ENCODE data around the gene SFTPD. TPM values are rescaled to one million over a fixed set of nuclear protein-coding genes. Genes with fewer than 3 reads are reported as not detected.

Gene SFTPD
- total RNA-seq, 2 donors from 2014 or later = not detected

- Mint-ChIP-seq H3K4me3 (peak overlapping the region in 1 of 2 donors; percentile 25), H3K27me3 (ENCODE audit: low read depth) (peaks cover 73% of the 10 kb centered on the region), H3K9me3 (peaks cover 0 to 1% of the 10 kb centered on the region in 2 donors), H3K36me3 (ENCODE audit: insufficient read depth in 2 of 2) (no peaks in the 10 kb centered on the region), H3K27ac (no peak overlapping the region), H3K4me1 (ENCODE audit: low read depth) (peaks cover 26% of the 10 kb centered on the region)
- DNase-seq = no peak
- ATAC-seq (replicated peaks in 1 of 2) = no peak
Measured at GRCh38 chr10:79979976-79980687, 31.2 kb upstream of the SFTPD start.

DNA sequence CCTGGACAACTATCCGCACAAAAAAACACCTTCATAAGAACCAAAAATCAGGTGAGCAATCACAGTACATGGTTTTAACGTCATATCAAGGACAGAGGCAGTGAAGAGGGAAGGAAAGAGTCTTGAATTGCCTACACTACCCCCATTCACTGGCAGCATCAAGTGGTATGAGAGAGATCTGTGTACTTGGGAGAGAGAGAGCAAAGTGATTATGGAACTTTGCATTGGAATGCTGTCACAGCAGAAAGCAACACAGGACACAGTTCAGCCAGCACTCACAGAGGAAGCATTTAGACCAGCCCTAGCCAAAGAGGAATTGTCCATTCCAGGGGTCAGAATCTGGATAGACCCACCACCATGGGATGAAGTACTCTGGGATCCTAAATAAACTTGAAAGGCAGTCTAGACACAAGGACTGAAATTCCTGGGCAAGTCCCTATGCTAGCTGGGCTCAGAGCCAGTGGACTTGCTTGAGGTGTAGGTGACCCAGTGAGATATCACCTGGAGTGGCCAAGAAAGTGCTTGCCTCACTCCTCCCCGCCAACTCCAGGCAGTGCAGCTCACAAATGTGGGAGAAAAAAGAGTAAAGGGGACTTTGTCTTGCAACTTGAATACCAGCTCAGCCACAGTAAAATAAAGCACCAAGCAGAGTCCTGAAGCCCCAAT, 30.5 kb upstream of the SFTPD start:
- Mint-ChIP-seq H3K9me3 (peaks cover 0 to 2% of the 10 kb centered on the region in 2 donors), H3K27ac (no peak overlapping the region), H3K4me3 (no peak overlapping the region), H3K27me3 (ENCODE audit: low read depth) (peaks cover 73% of the 10 kb centered on the region), H3K36me3 (ENCODE audit: insufficient read depth in 2 of 2) (no peaks in the 10 kb centered on the region), H3K4me1 (ENCODE audit: low read depth) (peaks cover 19% of the 10 kb centered on the region)
- DNase-seq = no peak
- ATAC-seq (replicated peaks in 1 of 2) = no peak

GRCh38 chr10:79976999-79977398, 28.1 kb upstream of the SFTPD start:
- ATAC-seq (replicated peaks in 1 of 2) (no peak), DNase-seq (no peak)
- Mint-ChIP-seq H3K27me3 (ENCODE audit: low read depth) (peaks cover 71% of the 10 kb centered on the region), H3K9me3 (peaks cover 0 to 3% of the 10 kb centered on the region in 2 donors), H3K4me3 (no peak overlapping the region), H3K27ac (no peak overlapping the region), H3K36me3 (ENCODE audit: insufficient read depth in 2 of 2) (no peaks in the 10 kb centered on the region), H3K4me1 (ENCODE audit: low read depth) (peaks cover 8% of the 10 kb centered on the region)

DNA sequence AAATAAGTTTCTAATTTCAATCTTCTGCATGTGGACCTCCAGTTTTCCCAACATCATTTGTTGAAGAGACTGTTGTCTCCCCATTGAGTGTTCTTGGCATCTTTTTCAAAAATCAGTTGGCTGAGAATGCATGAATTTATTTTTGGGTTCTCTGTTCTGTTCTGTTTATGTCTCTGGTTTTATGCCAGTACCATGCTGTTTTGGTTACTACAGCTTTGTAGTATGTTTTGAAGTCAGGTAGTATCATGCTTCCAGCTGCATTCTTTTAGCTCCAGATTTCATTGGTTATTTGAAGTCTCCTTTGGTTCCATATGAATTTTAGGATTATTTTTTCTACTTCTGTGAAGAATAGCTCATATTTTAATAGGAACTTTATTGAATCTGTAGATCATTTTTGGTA, 21.2 kb upstream of the SFTPD start:
- Mint-ChIP-seq H3K36me3 (ENCODE audit: insufficient read depth in 2 of 2) (peaks cover 0 to 2% of the 10 kb centered on the region in 2 donors), H3K4me1 (ENCODE audit: low read depth) (no peaks in the 10 kb centered on the region), H3K27me3 (ENCODE audit: low read depth) (peaks cover 38% of the 10 kb centered on the region), H3K4me3 (no peak overlapping the region), H3K27ac (no peak overlapping the region), H3K9me3 (peaks cover 4 to 5% of the 10 kb centered on the region in 2 donors)
- DNase-seq (no peak), ATAC-seq (replicated peaks in 1 of 2) (no peak)

- H3K4me1 Mint-ChIP-seq (ENCODE audit: low read depth) = no peaks in the 10 kb centered on the region
- H3K4me3 Mint-ChIP-seq = no peak overlapping the region
Measured at GRCh38 chr10:79947787-79948424, 999 bp downstream of the SFTPD start.

GRCh38 chr10:79947083-79947415, 1.9 kb downstream of the SFTPD start:
- no peak overlapping the region for H3K27ac Mint-ChIP-seq
- DNase-seq (no peak), ATAC-seq (replicated peaks in 1 of 2) (no peak)
- H3K4me3 Mint-ChIP-seq = no peak overlapping the region
- no peaks in the 10 kb centered on the region for H3K4me1 Mint-ChIP-seq (ENCODE audit: low read depth)
- H3K36me3 Mint-ChIP-seq (ENCODE audit: insufficient read depth in 2 of 2) = peaks cover 0 to 2% of the 10 kb centered on the region in 2 donors
- H3K27me3 Mint-ChIP-seq (ENCODE audit: low read depth) = peaks cover 9% of the 10 kb centered on the region
- peaks cover 2 to 3% of the 10 kb centered on the region in 2 donors for H3K9me3 Mint-ChIP-seq

More at GRCh38 chr10:79947787-79948424, 999 bp downstream of the SFTPD start:
- Mint-ChIP-seq H3K9me3 (peaks cover 2 to 3% of the 10 kb centered on the region in 2 donors), H3K36me3 (ENCODE audit: insufficient read depth in 2 of 2) (peaks cover 0 to 2% of the 10 kb centered on the region in 2 donors), H3K27ac (no peak overlapping the region), H3K27me3 (ENCODE audit: low read depth) (peaks cover 9% of the 10 kb centered on the region)
- no peak for ATAC-seq (replicated peaks in 1 of 2)
- DNase-seq = no peak

- H3K27ac Mint-ChIP-seq = no peak overlapping the region
- H3K27me3 Mint-ChIP-seq (ENCODE audit: low read depth) = peaks cover 6% of the 10 kb centered on the region
- peaks cover 0 to 2% of the 10 kb centered on the region in 2 donors for H3K36me3 Mint-ChIP-seq (ENCODE audit: insufficient read depth in 2 of 2)
Measured at GRCh38 chr10:79946271-79947082, 2.4 kb downstream of the SFTPD start.

GRCh38 chr10:79944428-79945395, 4.2 kb downstream of the SFTPD start:
- H3K27ac Mint-ChIP-seq = no peak overlapping the region
- DNase-seq (no peak), ATAC-seq (replicated peaks in 1 of 2) (no peak)
- no peaks in the 10 kb centered on the region for H3K9me3 Mint-ChIP-seq
- no peak overlapping the region for H3K4me3 Mint-ChIP-seq
- no peaks in the 10 kb centered on the region for H3K4me1 Mint-ChIP-seq (ENCODE audit: low read depth)
- H3K36me3 Mint-ChIP-seq (ENCODE audit: insufficient read depth in 2 of 2) = no peaks in the 10 kb centered on the region
- no peaks in the 10 kb centered on the region for H3K27me3 Mint-ChIP-seq (ENCODE audit: low read depth)

More at GRCh38 chr10:79946271-79947082, 2.4 kb downstream of the SFTPD start:
- ATAC-seq (replicated peaks in 1 of 2) = no peak
- Mint-ChIP-seq H3K9me3 (peaks cover 2 to 3% of the 10 kb centered on the region in 2 donors), H3K4me1 (ENCODE audit: low read depth) (no peaks in the 10 kb centered on the region), H3K4me3 (no peak overlapping the region)
- no peak for DNase-seq

GRCh38 chr10:79943871-79944270, 5.0 kb downstream of the SFTPD start:
- peaks cover 5% of the 10 kb centered on the region for H3K4me1 Mint-ChIP-seq (ENCODE audit: low read depth)
- H3K27ac Mint-ChIP-seq = no peak overlapping the region
- ATAC-seq (replicated peaks in 1 of 2) = no peak
- no peaks in the 10 kb centered on the region for H3K36me3 Mint-ChIP-seq (ENCODE audit: insufficient read depth in 2 of 2)
- no peaks in the 10 kb centered on the region for H3K27me3 Mint-ChIP-seq (ENCODE audit: low read depth)
- H3K9me3 Mint-ChIP-seq = no peaks in the 10 kb centered on the region
- DNase-seq = no peak
- H3K4me3 Mint-ChIP-seq = no peak overlapping the region

DNA sequence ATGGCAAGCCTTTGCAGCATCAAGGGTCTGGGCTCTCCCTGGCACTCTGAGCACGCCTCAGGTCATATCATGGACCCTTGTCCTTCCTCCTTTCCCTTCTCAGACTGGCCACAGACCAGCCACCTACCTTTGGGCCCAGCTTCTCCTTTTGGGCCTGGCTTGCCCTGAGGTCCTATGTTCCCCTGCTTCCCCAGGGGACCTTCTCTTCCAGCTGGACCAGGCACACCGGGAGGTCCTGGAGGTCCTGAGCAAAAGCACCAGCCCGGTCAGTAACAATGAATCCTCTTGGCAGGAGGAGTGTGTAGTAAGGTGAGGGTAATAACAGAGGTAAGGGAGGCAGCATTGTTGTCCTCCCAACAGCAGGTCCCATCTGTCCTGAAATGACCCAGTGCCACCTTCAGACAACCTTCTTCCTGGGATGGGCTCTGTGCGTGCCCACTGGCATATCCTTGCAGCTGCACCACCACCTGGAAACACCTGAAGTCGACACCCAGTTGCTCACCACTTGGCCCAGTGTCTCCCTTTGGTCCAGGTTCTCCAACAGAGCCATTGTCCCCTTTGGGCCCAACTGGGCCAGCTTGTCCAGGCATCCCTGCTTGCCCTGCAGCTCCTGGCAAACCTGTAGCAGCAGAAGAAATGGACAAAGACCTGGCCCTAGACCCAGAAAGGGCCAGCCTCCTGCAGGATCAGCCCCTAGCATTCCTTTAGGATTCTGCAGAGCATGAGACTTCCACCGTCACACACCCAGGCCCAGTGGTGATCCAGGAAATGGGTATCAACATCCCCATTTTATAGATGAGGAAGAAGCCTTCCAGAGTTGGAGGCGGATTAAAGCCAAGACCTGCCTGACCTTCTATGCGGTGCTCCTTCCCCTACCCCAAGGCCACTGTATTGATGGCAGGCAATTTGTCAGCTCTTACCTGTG, 6.4 kb downstream of the SFTPD start:
- Mint-ChIP-seq H3K9me3 (no peaks in the 10 kb centered on the region), H3K4me3 (no peak overlapping the region), H3K27ac (no peak overlapping the region), H3K36me3 (ENCODE audit: insufficient read depth in 2 of 2) (no peaks in the 10 kb centered on the region), H3K27me3 (ENCODE audit: low read depth) (no peaks in the 10 kb centered on the region), H3K4me1 (ENCODE audit: low read depth) (peaks cover 13% of the 10 kb centered on the region)
- DNase-seq (no peak), ATAC-seq (replicated peaks in 1 of 2) (no peak)

DNA sequence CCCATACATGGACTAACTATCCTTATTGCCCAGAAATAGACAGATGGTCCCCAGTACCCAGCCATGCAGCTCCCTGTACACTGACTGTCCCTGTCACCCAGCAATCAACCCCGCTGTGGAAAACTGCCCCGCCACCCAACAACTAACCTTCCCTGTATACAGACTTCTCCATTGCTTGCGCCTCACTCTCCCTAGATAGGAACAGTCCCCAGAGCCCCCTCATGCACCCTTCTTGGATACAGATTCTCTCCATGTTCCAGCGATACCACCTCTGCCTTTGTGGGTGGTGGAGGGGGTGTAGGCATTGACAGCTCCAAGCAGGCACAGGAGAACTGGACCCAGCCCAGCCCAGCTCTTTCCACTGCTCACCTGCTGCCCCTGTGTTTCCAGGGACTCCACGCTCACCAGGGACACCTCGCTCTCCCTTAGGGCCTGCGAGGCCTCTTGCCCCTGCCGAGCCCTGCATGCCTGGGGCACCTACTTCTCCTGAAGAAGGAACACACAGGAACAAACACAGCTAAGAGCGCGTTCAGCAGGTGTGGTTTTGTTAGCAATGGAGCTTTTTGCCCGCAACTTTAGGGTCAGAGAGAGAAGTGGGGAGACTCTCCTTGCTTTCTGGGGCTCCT, 7.2 kb downstream of the SFTPD start:
- Mint-ChIP-seq H3K4me1 (ENCODE audit: low read depth) (peaks cover 13% of the 10 kb centered on the region), H3K36me3 (ENCODE audit: insufficient read depth in 2 of 2) (no peaks in the 10 kb centered on the region), H3K9me3 (no peaks in the 10 kb centered on the region), H3K27ac (no peak overlapping the region), H3K27me3 (ENCODE audit: low read depth) (peaks cover 3% of the 10 kb centered on the region), H3K4me3 (no peak overlapping the region)
- no peak for DNase-seq
- ATAC-seq (replicated peaks in 1 of 2) = no peak

Measured in activated T-cell treated with anti-CD3 and anti-CD28 coated beads, Interleukin-2, amount 50 U/mL, for 72 hours (primary cell).